ENCODE measurements around the gene RNF121. TPM values are rescaled to one million over a fixed set of nuclear protein-coding genes. Genes with fewer than 3 reads are reported as not detected.

The RNF121 gene
- total and polyA plus RNA-seq, 2 of the 13 experiments (the other 11 are each of a cell fraction or from before 2014, with no cell fraction given), result 28.6 to 44.3 TPM

- TF ChIP-seq TCF12 (IDR thresholded peaks at IDR 0.05) (no peak), TCF12 (CRISPR knock-in tag; IDR thresholded peaks at IDR 0.05) (no peak), MEF2D (CRISPR knock-in tag; IDR thresholded peaks at IDR 0.05) (no peak), ATF5 (CRISPR knock-in tag; IDR thresholded peaks at IDR 0.05; ENCODE audit: low read depth) (no peak), ZNF280D (CRISPR knock-in tag; IDR thresholded peaks at IDR 0.05) (no peak), HES4 (CRISPR knock-in tag; IDR thresholded peaks at IDR 0.05; ENCODE audit: borderline replicate concordance) (no peak), KDM4B (CRISPR knock-in tag; IDR thresholded peaks at IDR 0.05) (peak; percentile 72; the same call in 1 of the 2 replicates), ZNF513 (CRISPR knock-in tag; conservative IDR thresholded peaks at IDR 0.05) (no peak), ZNF629 (CRISPR knock-in tag; conservative IDR thresholded peaks at IDR 0.05) (peak; percentile 54; the same call in 1 of the 2 replicates), HMGA1 (CRISPR knock-in tag; conservative IDR thresholded peaks at IDR 0.05) (no peak), ZNF83 (CRISPR knock-in tag; IDR thresholded peaks at IDR 0.05; ENCODE audit: borderline replicate concordance) (no peak), CCAR2 (optimal IDR thresholded peaks at IDR 0.05; ENCODE audit: low read depth, low read length) (no peak), KMT2B (CRISPR knock-in tag; IDR thresholded peaks at IDR 0.05) (peak; percentile 54; the same call in 1 of the 2 replicates), THYN1 (CRISPR knock-in tag; IDR thresholded peaks at IDR 0.05; ENCODE audit: borderline replicate concordance, low read depth) (no peak), NFE2L1 (CRISPR knock-in tag; IDR thresholded peaks at IDR 0.05; ENCODE audit: borderline replicate concordance) (no peak), ZNF597 (CRISPR knock-in tag; IDR thresholded peaks at IDR 0.05) (no peak), CREBL2 (CRISPR knock-in tag; IDR thresholded peaks at IDR 0.05; ENCODE audit: borderline replicate concordance) (no peak), THRA (CRISPR knock-in tag; IDR thresholded peaks at IDR 0.05; ENCODE audit: borderline replicate concordance) (peak; percentile 93), NFIC (IDR thresholded peaks at IDR 0.05; ENCODE audit: low read length) (no peak), PRPF4 (IDR thresholded peaks at IDR 0.05; ENCODE audit: low read depth, low read length, poor library complexity, severe bottlenecking) (no peak), KDM5A (IDR thresholded peaks at IDR 0.05; ENCODE audit: borderline replicate concordance, low read length) (no peak), NAIF1 (CRISPR knock-in tag; IDR thresholded peaks at IDR 0.05; ENCODE audit: borderline replicate concordance) (no peak), HOXA7 (CRISPR knock-in tag; IDR thresholded peaks at IDR 0.05) (no peak)
Measured at GRCh38 chr11:71947498-71947897, 18.7 kb downstream of the RNF121 start (continued).

All from HepG2 (cell line).